BLaER1 (cell line): ENCODE data around the gene COL6A1.
"Not testable (repeated sequence)": the region's sequence is repeated elsewhere in the genome, so short reads cannot be mapped to it uniquely, and the experiment has no call there.

ENCODE experiments used
- H3K27ac ChIP-seq: shearing (Covaris generic); formaldehyde crosslinking; 2 replicates; pipeline ENCODE4 v1.8.1; 2022
- H3K27me3 ChIP-seq: shearing (Covaris generic); formaldehyde crosslinking; 2 replicates; pipeline ENCODE4 v1.8.1; 2022
- H3K36me3 ChIP-seq: shearing (Covaris generic); formaldehyde crosslinking; 2 replicates; pipeline ENCODE4 v1.8.1; 2022
- H3K4me1 ChIP-seq: shearing (Covaris generic); formaldehyde crosslinking; 2 replicates; pipeline ENCODE4 v1.8.1; 2022
- H3K4me2 ChIP-seq: shearing (Covaris generic); formaldehyde crosslinking; 2 replicates; pipeline ENCODE4 v1.8.1; 2022
- H3K4me3 ChIP-seq: shearing (Covaris generic); formaldehyde crosslinking; 2 replicates; pipeline ENCODE4 v1.8.1; 2022
- H3K9ac ChIP-seq: shearing (Covaris generic); formaldehyde crosslinking; 2 replicates; pipeline ENCODE4 v1.8.1; 2022
- H3K9me3 ChIP-seq: shearing (Covaris generic); formaldehyde crosslinking; 2 replicates; pipeline ENCODE4 v1.8.1; 2022
- H4K20me1 ChIP-seq: shearing (Covaris generic); formaldehyde crosslinking; 2 replicates; pipeline ENCODE4 v1.8.1; 2022
- Cebpa-rat ChIP-seq: shearing (Covaris generic); IDR thresholded peaks from 2 replicates; pipeline ENCODE4 v1.8.1; 2022

Gene COL6A1

GRCh38 chr21:46045154-46045553, 63.6 kb downstream of the COL6A1 start:
- no peak for TF ChIP-seq Cebpa-rat
- Histone ChIP-seq H3K36me3 (no peaks in the 10 kb centered on the region), H3K27ac (no peak overlapping the region), H3K4me2 (no peak overlapping the region), H3K4me3 (no peak overlapping the region), H3K4me1 (peaks cover 23% of the 10 kb centered on the region), H3K9ac (no peak overlapping the region), H4K20me1 (no peaks in the 10 kb centered on the region), H3K27me3 (no peaks in the 10 kb centered on the region), H3K9me3 (no peaks in the 10 kb centered on the region)

- no peak overlapping the region for H3K9ac ChIP-seq
- no peaks in the 10 kb centered on the region for H3K36me3 ChIP-seq
- H4K20me1 ChIP-seq: no peaks in the 10 kb centered on the region
- no peak overlapping the region for H3K4me3 ChIP-seq
- no peak overlapping the region for H3K4me2 ChIP-seq
- TF ChIP-seq Cebpa-rat: no peak
- H3K27me3 ChIP-seq: no peaks in the 10 kb centered on the region
- H3K4me1 ChIP-seq: peaks cover 18% of the 10 kb centered on the region
- no peaks in the 10 kb centered on the region for H3K9me3 ChIP-seq
- H3K27ac ChIP-seq: no peak overlapping the region
Measured at GRCh38 chr21:46046471-46046870, 64.9 kb downstream of the COL6A1 start.

- not testable (repeated sequence) for H3K27ac ChIP-seq, H3K4me2 ChIP-seq, H3K36me3 ChIP-seq, H3K9me3 ChIP-seq, H3K4me3 ChIP-seq, H3K9ac ChIP-seq, H3K27me3 ChIP-seq, H4K20me1 ChIP-seq
- H3K4me1 ChIP-seq: peaks cover 18% of the 10 kb centered on the region
Measured at GRCh38 chr21:46046906-46047305, 65.3 kb downstream of the COL6A1 start.

GRCh38 chr21:46048926-46049889, 67.6 kb downstream of the COL6A1 start:
- Histone ChIP-seq H3K36me3 (no peaks in the 10 kb centered on the region), H3K9ac (no peak overlapping the region), H3K4me3 (no peak overlapping the region), H3K27ac (no peak overlapping the region), H3K4me2 (peak overlapping the region; percentile 52), H4K20me1 (no peaks in the 10 kb centered on the region; the same call in 1 of the 2 replicates), H3K4me1 (peaks cover 18% of the 10 kb centered on the region), H3K27me3 (peaks cover 12% of the 10 kb centered on the region), H3K9me3 (no peaks in the 10 kb centered on the region)
- TF ChIP-seq Cebpa-rat: no peak

GRCh38 chr21:46049890-46050667, 68.5 kb downstream of the COL6A1 start:
- no peaks in the 10 kb centered on the region for H3K9me3 ChIP-seq
- TF ChIP-seq Cebpa-rat: no peak
- no peaks in the 10 kb centered on the region; the same call in 1 of the 2 replicates for H4K20me1 ChIP-seq
- H3K9ac ChIP-seq: no peak overlapping the region
- H3K36me3 ChIP-seq: no peaks in the 10 kb centered on the region
- H3K27me3 ChIP-seq: peaks cover 12% of the 10 kb centered on the region
- H3K27ac ChIP-seq: no peak overlapping the region
- no peak overlapping the region for H3K4me3 ChIP-seq
- H3K4me1 ChIP-seq: peaks cover 18% of the 10 kb centered on the region
- H3K4me2 ChIP-seq: peak overlapping the region; percentile 52

- no peak for TF ChIP-seq Cebpa-rat
- no peak overlapping the region for H3K4me3 ChIP-seq
- no peaks in the 10 kb centered on the region for H3K9me3 ChIP-seq
- H3K27ac ChIP-seq: no peak overlapping the region
- H3K27me3 ChIP-seq: peaks cover 16% of the 10 kb centered on the region
- H4K20me1 ChIP-seq: peaks cover 7% of the 10 kb centered on the region; the same call in 1 of the 2 replicates
- peaks cover 18% of the 10 kb centered on the region for H3K4me1 ChIP-seq
- no peak overlapping the region for H3K9ac ChIP-seq
- H3K4me2 ChIP-seq: peak overlapping the region; percentile 52; the same call in 1 of the 2 replicates
- no peaks in the 10 kb centered on the region for H3K36me3 ChIP-seq
Measured at GRCh38 chr21:46050668-46051378, 69.3 kb downstream of the COL6A1 start.

GRCh38 chr21:46051379-46051770, 69.8 kb downstream of the COL6A1 start:
- H3K36me3 ChIP-seq: no peaks in the 10 kb centered on the region
- H3K9ac ChIP-seq: no peak overlapping the region
- H3K4me2 ChIP-seq: no peak overlapping the region
- no peak for TF ChIP-seq Cebpa-rat
- H4K20me1 ChIP-seq: peaks cover 12% of the 10 kb centered on the region
- H3K27me3 ChIP-seq: peaks cover 22% of the 10 kb centered on the region
- no peak overlapping the region for H3K4me3 ChIP-seq
- no peaks in the 10 kb centered on the region for H3K9me3 ChIP-seq
- H3K27ac ChIP-seq: no peak overlapping the region
- H3K4me1 ChIP-seq: peaks cover 20% of the 10 kb centered on the region

GRCh38 chr21:46051821-46052675, 70.5 kb downstream of the COL6A1 start:
- Histone ChIP-seq H4K20me1 (peaks cover 19% of the 10 kb centered on the region), H3K27ac (no peak overlapping the region), H3K27me3 (peaks cover 29% of the 10 kb centered on the region), H3K4me1 (peaks cover 26% of the 10 kb centered on the region), H3K9me3 (no peaks in the 10 kb centered on the region), H3K36me3 (no peaks in the 10 kb centered on the region), H3K4me3 (no peak overlapping the region), H3K4me2 (no peak overlapping the region), H3K9ac (no peak overlapping the region)
- no peak for TF ChIP-seq Cebpa-rat
